HG02981 (cell line): Measurements from ENCODE around the gene ZC3H7A.
"Not testable (repeated sequence)": the region's sequence is repeated elsewhere in the genome, so short reads cannot be mapped to it uniquely, and the experiment has no call there.

Experiments used
- ATAC-seq: cut with Tn5 transposase; IDR thresholded peaks from one replicate; pipeline ENCODE4 v1.9.1; 2021; ENCODE audit warnings: mild to moderate bottlenecking, moderate library complexity; ENCODE audit not compliant: unreplicated experiment

The ZC3H7A gene

GRCh38 chr16:11801481-11802021, 4.5 kb upstream of the ZC3H7A start:
- no peak for ATAC-seq

GRCh38 chr16:11800382-11800718, 3.3 kb upstream of the ZC3H7A start:
- no peak for ATAC-seq

GRCh38 chr16:11799509-11800381, 2.7 kb upstream of the ZC3H7A start:
- no peak for ATAC-seq

GRCh38 chr16:11799017-11799381, 1.9 kb upstream of the ZC3H7A start:
- ATAC-seq, result no peak

GRCh38 chr16:11797957-11798299, 870 bp upstream of the ZC3H7A start:
- no peak for ATAC-seq

GRCh38 chr16:11796227-11797165, 562 bp downstream of the ZC3H7A start:
- no peak for ATAC-seq

- no peak for ATAC-seq
Observed at GRCh38 chr16:11795887-11796226, 1.2 kb downstream of the ZC3H7A start.

- no peak for ATAC-seq
Observed at GRCh38 chr16:11794996-11795886, 1.8 kb downstream of the ZC3H7A start.

GRCh38 chr16:11794447-11794846, 2.6 kb downstream of the ZC3H7A start:
- no peak for ATAC-seq

- ATAC-seq, result no peak
Observed at GRCh38 chr16:11793840-11794239, 3.2 kb downstream of the ZC3H7A start.

- ATAC-seq, result no peak
Observed at GRCh38 chr16:11792410-11793241, 4.4 kb downstream of the ZC3H7A start.

GRCh38 chr16:11791144-11791828, 5.8 kb downstream of the ZC3H7A start:
- no peak for ATAC-seq

GRCh38 chr16:11788914-11789313, 8.1 kb downstream of the ZC3H7A start:
- no peak for ATAC-seq

GRCh38 chr16:11784980-11785599, 12.0 kb downstream of the ZC3H7A start:
- ATAC-seq, result not testable (repeated sequence)

GRCh38 chr16:11784381-11784780, 12.7 kb downstream of the ZC3H7A start:
- not testable (repeated sequence) for ATAC-seq

GRCh38 chr16:11784038-11784369, 13.1 kb downstream of the ZC3H7A start:
- no peak for ATAC-seq

- peak; percentile 54 for ATAC-seq
Observed at GRCh38 chr16:11783319-11784037, 13.6 kb downstream of the ZC3H7A start.

GRCh38 chr16:11781773-11782172, 15.3 kb downstream of the ZC3H7A start:
- ATAC-seq, result no peak
